ENCODE measurements around the gene NEAT1. TPM values are rescaled to one million over a fixed set of nuclear protein-coding genes. Genes with fewer than 3 reads are reported as not detected.
A peak's percentile ranks its signal among the peaks of the same experiment; 100 is the strongest.

NEAT1 gene
- total and polyA plus RNA-seq, 9 of the 15 experiments (the other 6 are each of a cell fraction or from before 2014, with no cell fraction given) = 20.1 to 389 (median 62.8) TPM

DNA sequence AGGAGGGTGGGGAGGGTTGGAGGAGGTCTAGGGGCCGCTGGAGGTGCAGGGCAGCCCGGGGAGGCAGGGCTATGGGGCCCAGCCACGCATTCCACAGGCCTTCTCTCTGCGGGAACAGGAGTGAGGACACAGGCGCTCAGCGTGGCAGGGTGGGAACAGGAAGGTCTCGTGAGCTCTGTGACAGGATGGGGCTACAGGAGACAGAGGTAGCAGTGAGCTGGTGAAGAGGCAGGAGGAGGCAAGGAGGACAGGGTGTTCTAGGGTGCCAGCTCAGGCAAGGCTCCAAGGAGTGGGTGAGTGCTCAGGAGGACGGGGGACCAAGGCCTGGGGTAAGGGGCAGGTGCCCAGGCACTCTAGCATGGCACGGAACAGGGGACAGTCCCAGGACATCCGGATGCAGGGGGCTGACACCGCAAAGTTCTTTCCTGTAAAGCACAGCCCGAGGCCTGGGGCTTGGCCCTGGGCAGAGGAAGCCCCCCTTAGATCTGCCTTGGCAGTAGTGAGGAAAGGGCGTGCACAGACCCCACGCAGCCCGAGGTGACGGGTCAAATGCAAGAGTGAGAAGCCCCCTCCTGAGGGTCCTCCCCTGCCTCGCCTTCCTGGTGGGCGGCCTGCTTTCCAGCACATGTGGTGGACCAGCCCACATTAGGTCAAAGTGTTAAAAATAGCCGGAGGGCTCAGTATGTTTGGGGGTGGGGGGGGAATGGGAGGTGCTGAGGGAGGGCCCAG lies 4.7 kb upstream of the NEAT1 start:
- peak in 3 of 4 experiments; percentile 65 to 73 (median 69) for DNase-seq (ENCODE audit: extremely low read depth in 1 of 4, low spot score in 3 of 4)
- ChIA-PET CTCF (ENCODE audit: low intra/inter-chr PET ratio) (interaction anchor here (0.5 to 0.9 kb wide), 3 partner anchors 15 to 93 kb away, joined by 3 to 6 read pairs (median 3); no protein-coding TSS in a partner anchor), POLR2A (interaction anchor here (0.6 to 17.3 kb wide), 7 partner anchors 7 to 89 kb away, joined by 3 to 1349 read pairs (median 63); partner anchors contain the start of genes MALAT1 and NEAT1)
- H3K27me3 ChIP-seq (ENCODE audit: control insufficient read depth in 2 of 2, insufficient read depth in 2 of 2, low read length in 2 of 2) = no peaks in the 10 kb centered on the region
- peak overlapping the region; percentile 88 to 98 for H3K9ac ChIP-seq (ENCODE audit: insufficient read depth in 1 of 2, low read depth in 2 of 2, low read length in 2 of 2)
- peak overlapping the region; percentile 43; the same call in 1 of the 2 replicates for H3K4me3 ChIP-seq
- intact Hi-C loops (cut with micrococcal nuclease) = loop anchor here (2.0 kb wide), 1 partner anchor 51 kb away; no protein-coding TSS in a partner anchor
- no peak for FAIRE-seq
- H3K4me1 ChIP-seq (replicated peaks in 1 of 2; ENCODE audit: control insufficient read depth in 2 of 2, insufficient read depth in 2 of 2, low read length in 2 of 2) = peaks cover 51 to 69% of the 10 kb centered on the region in 2 experiments
- peaks cover 2% of the 10 kb centered on the region for H4K20me1 ChIP-seq (replicated peaks; ENCODE audit: control insufficient read depth, insufficient read depth, low read length)
- no peak for ATAC-seq
- peaks cover 63% of the 10 kb centered on the region for H3K79me2 ChIP-seq (ENCODE audit: control insufficient read depth, insufficient read depth, low read length)
- peaks cover 6% of the 10 kb centered on the region; the same call in 2 of the 3 replicates for H3K36me3 ChIP-seq (ENCODE audit: control insufficient read depth, insufficient read depth, low read length)
- peak overlapping the region; percentile 41; the same call in 1 of the 2 replicates for H2AFZ ChIP-seq (ENCODE audit: low read depth, low read length)
- BruUV-seq (replicated peaks) = no TSS peak
- peak overlapping the region; percentile 91 for H3K4me2 ChIP-seq (ENCODE audit: insufficient read depth, low read length)
- no peaks in the 10 kb centered on the region for H3K9me3 ChIP-seq (replicated peaks; ENCODE audit: control insufficient read depth, insufficient read depth, low read depth, low read length)
- H3K9me1 ChIP-seq (ENCODE audit: control insufficient read depth, insufficient read depth, low read length) = no peaks in the 10 kb centered on the region
- in situ Hi-C loops (cut with MboI) = loop anchor here (5.0 kb wide), 1 partner anchor 94 kb away; no protein-coding TSS in a partner anchor
- WGBS (ENCODE audit: insufficient coverage, low coverage, missing lambda C conversion rate) = 43% methylated on average over 17 of the region's 19 CpGs
- H3K27ac ChIP-seq (ENCODE audit: extremely low read depth, low read depth, low read length) = peak overlapping the region; percentile 98
- TF ChIP-seq, protein P1, sequence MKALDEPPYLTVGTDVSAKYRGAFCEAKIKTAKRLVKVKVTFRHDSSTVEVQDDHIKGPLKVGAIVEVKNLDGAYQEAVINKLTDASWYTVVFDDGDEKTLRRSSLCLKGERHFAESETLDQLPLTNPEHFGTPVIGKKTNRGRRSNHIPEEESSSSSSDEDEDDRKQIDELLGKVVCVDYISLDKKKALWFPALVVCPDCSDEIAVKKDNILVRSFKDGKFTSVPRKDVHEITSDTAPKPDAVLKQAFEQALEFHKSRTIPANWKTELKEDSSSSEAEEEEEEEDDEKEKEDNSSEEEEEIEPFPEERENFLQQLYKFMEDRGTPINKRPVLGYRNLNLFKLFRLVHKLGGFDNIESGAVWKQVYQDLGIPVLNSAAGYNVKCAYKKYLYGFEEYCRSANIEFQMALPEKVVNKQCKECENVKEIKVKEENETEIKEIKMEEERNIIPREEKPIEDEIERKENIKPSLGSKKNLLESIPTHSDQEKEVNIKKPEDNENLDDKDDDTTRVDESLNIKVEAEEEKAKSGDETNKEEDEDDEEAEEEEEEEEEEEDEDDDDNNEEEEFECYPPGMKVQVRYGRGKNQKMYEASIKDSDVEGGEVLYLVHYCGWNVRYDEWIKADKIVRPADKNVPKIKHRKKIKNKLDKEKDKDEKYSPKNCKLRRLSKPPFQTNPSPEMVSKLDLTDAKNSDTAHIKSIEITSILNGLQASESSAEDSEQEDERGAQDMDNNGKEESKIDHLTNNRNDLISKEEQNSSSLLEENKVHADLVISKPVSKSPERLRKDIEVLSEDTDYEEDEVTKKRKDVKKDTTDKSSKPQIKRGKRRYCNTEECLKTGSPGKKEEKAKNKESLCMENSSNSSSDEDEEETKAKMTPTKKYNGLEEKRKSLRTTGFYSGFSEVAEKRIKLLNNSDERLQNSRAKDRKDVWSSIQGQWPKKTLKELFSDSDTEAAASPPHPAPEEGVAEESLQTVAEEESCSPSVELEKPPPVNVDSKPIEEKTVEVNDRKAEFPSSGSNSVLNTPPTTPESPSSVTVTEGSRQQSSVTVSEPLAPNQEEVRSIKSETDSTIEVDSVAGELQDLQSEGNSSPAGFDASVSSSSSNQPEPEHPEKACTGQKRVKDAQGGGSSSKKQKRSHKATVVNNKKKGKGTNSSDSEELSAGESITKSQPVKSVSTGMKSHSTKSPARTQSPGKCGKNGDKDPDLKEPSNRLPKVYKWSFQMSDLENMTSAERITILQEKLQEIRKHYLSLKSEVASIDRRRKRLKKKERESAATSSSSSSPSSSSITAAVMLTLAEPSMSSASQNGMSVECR (CRISPR knock-in tag; IDR thresholded peaks at IDR 0.05) = peak; percentile 40; the same call in 1 of the 2 replicates
- 0 out of 2 replicates have a peak, but pooled peaks have one; percentile 25 for TF ChIP-seq KAT7 (CRISPR knock-in tag; IDR thresholded peaks at IDR 0.05; ENCODE audit: borderline replicate concordance)
- TF ChIP-seq NR4A1 (CRISPR knock-in tag; IDR thresholded peaks at IDR 0.05) = no peak
- TF ChIP-seq NR4A1 (tag; IDR thresholded peaks at IDR 0.05) = peak; percentile 13; the same call in 1 of the 2 replicates
- TF ChIP-seq, protein P2, sequence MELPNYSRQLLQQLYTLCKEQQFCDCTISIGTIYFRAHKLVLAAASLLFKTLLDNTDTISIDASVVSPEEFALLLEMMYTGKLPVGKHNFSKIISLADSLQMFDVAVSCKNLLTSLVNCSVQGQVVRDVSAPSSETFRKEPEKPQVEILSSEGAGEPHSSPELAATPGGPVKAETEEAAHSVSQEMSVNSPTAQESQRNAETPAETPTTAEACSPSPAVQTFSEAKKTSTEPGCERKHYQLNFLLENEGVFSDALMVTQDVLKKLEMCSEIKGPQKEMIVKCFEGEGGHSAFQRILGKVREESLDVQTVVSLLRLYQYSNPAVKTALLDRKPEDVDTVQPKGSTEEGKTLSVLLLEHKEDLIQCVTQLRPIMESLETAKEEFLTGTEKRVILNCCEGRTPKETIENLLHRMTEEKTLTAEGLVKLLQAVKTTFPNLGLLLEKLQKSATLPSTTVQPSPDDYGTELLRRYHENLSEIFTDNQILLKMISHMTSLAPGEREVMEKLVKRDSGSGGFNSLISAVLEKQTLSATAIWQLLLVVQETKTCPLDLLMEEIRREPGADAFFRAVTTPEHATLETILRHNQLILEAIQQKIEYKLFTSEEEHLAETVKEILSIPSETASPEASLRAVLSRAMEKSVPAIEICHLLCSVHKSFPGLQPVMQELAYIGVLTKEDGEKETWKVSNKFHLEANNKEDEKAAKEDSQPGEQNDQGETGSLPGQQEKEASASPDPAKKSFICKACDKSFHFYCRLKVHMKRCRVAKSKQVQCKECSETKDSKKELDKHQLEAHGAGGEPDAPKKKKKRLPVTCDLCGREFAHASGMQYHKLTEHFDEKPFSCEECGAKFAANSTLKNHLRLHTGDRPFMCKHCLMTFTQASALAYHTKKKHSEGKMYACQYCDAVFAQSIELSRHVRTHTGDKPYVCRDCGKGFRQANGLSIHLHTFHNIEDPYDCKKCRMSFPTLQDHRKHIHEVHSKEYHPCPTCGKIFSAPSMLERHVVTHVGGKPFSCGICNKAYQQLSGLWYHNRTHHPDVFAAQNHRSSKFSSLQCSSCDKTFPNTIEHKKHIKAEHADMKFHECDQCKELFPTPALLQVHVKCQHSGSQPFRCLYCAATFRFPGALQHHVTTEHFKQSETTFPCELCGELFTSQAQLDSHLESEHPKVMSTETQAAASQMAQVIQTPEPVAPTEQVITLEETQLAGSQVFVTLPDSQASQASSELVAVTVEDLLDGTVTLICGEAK (IDR thresholded peaks at IDR 0.05) = 0 out of 2 replicates have a peak, but pooled peaks have one; percentile 9
- TF ChIP-seq, protein P2 (CRISPR knock-in tag; IDR thresholded peaks at IDR 0.05) = 0 out of 2 replicates have a peak, but pooled peaks have one; percentile 24

All from K562 (cell line).